ENCODE data around the gene LAYN. TPM values are rescaled to one million over a fixed set of nuclear protein-coding genes. Genes with fewer than 3 reads are reported as not detected.
A peak's percentile ranks its signal among the peaks of the same experiment; 100 is the strongest.

The LAYN gene
- total RNA-seq, 4 donors from 2014 or later, result 5.6 to 19.7 (median 10.3) TPM

DNA sequence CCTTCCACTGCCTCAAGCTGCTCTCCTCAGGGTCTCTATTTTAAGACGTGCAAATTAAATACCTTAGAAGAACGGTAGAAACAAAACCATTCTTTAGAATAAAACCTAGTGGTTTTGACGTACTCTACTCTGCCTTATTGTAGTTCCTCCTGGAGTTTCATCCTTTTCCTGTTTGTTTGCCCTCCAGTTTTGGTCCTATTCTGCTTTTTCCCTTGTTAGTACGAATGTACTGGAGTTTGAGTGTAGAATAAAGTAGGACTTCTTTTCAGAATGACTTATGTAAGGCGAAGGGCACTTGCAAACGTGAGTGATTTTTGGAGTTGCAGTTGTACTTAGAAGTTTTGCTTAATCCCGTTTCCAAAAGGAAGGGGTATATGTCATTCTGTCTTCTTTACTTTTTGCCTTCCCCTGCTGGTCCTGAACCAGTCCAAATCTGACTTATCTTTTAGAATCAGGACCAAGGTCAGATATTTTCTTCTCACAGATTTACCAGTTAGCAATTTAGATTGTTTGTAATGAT, 63.2 kb downstream of the LAYN start:
- peaks cover 6 to 35% (median 17%) of the 10 kb centered on the region in 4 donors for H3K4me1 ChIP-seq
- intact Hi-C loops (cut with DNase I; ENCODE audit: low total_unique reads) (no loop called here), in situ Hi-C loops (cut with MboI; ENCODE audit: low pct_ligation_motif_present in 1 of 4, low pct_unique_long_range_greater_than_20kb in 1 of 4, low sequenced_read_pairs in 3 of 4) (loop anchor here in 3 of 4 donors (5.0 to 25.0 kb wide), 3 partner anchors 161 to 484 kb away; partner anchors contain the start of genes PPP2R1B (in 1 of the 3), SDHD (in 1 of the 3) and TIMM8B (in 1 of the 3))
- H3K27ac ChIP-seq, result peak overlapping the region; percentile 94 to 98 (median 97)
- H3K4me3 ChIP-seq, result peak overlapping the region; percentile 73 to 85 (median 78)
- no peak for DNase-seq
- WGBS, 2 donors (ENCODE audit: low coverage in 1 of 2), result 9 to 13% methylated on average over 7 of the region's 7 CpGs
- no peak for TF ChIP-seq POLR2AphosphoS5 (IDR thresholded peaks at IDR 0.05)
- TF ChIP-seq, protein P1, sequence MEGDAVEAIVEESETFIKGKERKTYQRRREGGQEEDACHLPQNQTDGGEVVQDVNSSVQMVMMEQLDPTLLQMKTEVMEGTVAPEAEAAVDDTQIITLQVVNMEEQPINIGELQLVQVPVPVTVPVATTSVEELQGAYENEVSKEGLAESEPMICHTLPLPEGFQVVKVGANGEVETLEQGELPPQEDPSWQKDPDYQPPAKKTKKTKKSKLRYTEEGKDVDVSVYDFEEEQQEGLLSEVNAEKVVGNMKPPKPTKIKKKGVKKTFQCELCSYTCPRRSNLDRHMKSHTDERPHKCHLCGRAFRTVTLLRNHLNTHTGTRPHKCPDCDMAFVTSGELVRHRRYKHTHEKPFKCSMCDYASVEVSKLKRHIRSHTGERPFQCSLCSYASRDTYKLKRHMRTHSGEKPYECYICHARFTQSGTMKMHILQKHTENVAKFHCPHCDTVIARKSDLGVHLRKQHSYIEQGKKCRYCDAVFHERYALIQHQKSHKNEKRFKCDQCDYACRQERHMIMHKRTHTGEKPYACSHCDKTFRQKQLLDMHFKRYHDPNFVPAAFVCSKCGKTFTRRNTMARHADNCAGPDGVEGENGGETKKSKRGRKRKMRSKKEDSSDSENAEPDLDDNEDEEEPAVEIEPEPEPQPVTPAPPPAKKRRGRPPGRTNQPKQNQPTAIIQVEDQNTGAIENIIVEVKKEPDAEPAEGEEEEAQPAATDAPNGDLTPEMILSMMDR (IDR thresholded peaks at IDR 0.05), result no peak
- TF ChIP-seq POLR2A (IDR thresholded peaks at IDR 0.05), result no peak
- TF ChIP-seq EP300 (IDR thresholded peaks at IDR 0.05; ENCODE audit: low read depth), result no peak
- no peaks in the 10 kb centered on the region for H3K27me3 ChIP-seq
- H3K36me3 ChIP-seq, result no peaks in the 10 kb centered on the region
- H3K9me3 ChIP-seq, result no peaks in the 10 kb centered on the region

DNA sequence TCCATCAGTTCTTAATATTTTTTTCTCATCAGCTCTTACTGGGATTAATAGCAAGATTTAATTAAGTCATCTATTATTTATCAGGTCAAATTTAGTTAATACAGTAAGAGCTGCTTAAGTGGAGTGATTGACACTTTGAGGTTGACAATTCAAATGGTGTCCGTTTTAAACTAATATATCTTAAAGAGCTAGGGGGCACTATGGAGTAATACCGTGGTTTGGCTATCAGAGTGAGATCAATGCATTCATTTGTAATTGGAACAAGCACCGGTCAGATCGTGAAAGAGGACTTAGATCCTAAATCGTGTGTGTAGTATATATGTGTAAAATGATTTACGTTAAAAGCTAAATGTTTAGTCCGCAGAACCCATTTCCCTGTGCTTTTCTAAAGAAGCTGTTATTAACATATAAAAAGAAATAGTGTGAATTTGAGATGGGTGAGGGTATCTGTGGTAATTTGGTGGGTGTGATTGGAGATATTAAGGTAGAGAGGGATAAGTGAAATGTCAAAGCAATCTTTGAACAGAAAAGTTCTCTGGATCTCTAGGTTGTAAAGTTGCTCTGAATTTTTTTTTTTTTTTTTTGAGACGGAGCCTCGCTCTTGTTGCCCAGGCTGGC, 64.0 kb downstream of the LAYN start:
- TF ChIP-seq, protein P1 (IDR thresholded peaks at IDR 0.05), result peak; percentile 51 to 68 (median 66)
- TF ChIP-seq POLR2A (IDR thresholded peaks at IDR 0.05), result no peak
- no peak for TF ChIP-seq EP300 (IDR thresholded peaks at IDR 0.05; ENCODE audit: low read depth)
- TF ChIP-seq POLR2AphosphoS5 (IDR thresholded peaks at IDR 0.05), result no peak
- H3K36me3 ChIP-seq, result no peaks in the 10 kb centered on the region
- H3K27me3 ChIP-seq, result no peaks in the 10 kb centered on the region
- in situ Hi-C loops (cut with MboI; ENCODE audit: low pct_ligation_motif_present in 1 of 4, low pct_unique_long_range_greater_than_20kb in 1 of 4, low sequenced_read_pairs in 3 of 4) (loop anchor here in 3 of 4 donors (5.0 to 25.0 kb wide), 3 partner anchors 160 to 483 kb away; partner anchors contain the start of genes PPP2R1B (in 1 of the 3), SDHD (in 1 of the 3) and TIMM8B (in 1 of the 3)), intact Hi-C loops (cut with DNase I; ENCODE audit: low total_unique reads) (no loop called here)
- no peaks in the 10 kb centered on the region for H3K9me3 ChIP-seq
- no peak for DNase-seq
- peaks cover 6 to 35% (median 17%) of the 10 kb centered on the region in 4 donors for H3K4me1 ChIP-seq
- WGBS, 2 donors (ENCODE audit: low coverage in 1 of 2), result 30 to 33% methylated on average over 9 of the region's 9 CpGs
- peak overlapping the region in 1 of 4 donors; percentile 81 for H3K4me3 ChIP-seq
- H3K27ac ChIP-seq, result peak overlapping the region in 3 of 4 donors; percentile 94 to 98 (median 96)

DNA sequence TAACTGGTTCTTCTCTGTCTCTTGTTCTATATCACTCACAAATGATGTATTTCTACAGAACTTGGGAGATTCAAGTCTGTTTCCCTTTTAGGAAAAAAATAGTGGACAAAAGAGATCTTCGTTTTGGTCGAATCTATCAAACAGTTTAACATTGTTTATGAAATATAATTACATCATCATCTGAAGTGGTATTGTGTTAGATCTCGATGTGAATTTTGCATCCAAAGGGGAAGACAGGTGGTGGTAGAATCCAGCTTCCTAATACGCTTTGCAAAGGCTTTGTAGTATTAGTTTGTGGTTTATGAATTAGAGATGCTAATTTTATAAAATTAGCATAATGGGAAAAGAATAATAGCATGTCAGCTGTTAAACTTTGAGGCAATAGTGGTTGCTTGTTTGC, 65.2 kb downstream of the LAYN start:
- in situ Hi-C loops (cut with MboI; ENCODE audit: low pct_ligation_motif_present in 1 of 4, low pct_unique_long_range_greater_than_20kb in 1 of 4, low sequenced_read_pairs in 3 of 4) (loop anchor here in 2 of 4 donors (10.0 to 25.0 kb wide), 2 partner anchors 159 to 482 kb away; partner anchors contain the start of genes PPP2R1B (in 1 of the 2), SDHD (in 1 of the 2) and TIMM8B (in 1 of the 2)), intact Hi-C loops (cut with DNase I; ENCODE audit: low total_unique reads) (no loop called here)
- no peaks in the 10 kb centered on the region for H3K27me3 ChIP-seq
- WGBS, 2 donors (ENCODE audit: low coverage in 1 of 2), result 61 to 76% methylated on average over 4 of the region's 4 CpGs
- peaks cover 6 to 35% (median 17%) of the 10 kb centered on the region in 4 donors for H3K4me1 ChIP-seq
- H3K27ac ChIP-seq, result no peak overlapping the region
- TF ChIP-seq EP300 (IDR thresholded peaks at IDR 0.05; ENCODE audit: low read depth) (no peak), POLR2AphosphoS5 (IDR thresholded peaks at IDR 0.05) (no peak), POLR2A (IDR thresholded peaks at IDR 0.05) (no peak)
- TF ChIP-seq, protein P1 (IDR thresholded peaks at IDR 0.05), result no peak
- H3K9me3 ChIP-seq, result no peaks in the 10 kb centered on the region
- no peaks in the 10 kb centered on the region for H3K36me3 ChIP-seq
- DNase-seq, result no peak
- no peak overlapping the region for H3K4me3 ChIP-seq

DNA sequence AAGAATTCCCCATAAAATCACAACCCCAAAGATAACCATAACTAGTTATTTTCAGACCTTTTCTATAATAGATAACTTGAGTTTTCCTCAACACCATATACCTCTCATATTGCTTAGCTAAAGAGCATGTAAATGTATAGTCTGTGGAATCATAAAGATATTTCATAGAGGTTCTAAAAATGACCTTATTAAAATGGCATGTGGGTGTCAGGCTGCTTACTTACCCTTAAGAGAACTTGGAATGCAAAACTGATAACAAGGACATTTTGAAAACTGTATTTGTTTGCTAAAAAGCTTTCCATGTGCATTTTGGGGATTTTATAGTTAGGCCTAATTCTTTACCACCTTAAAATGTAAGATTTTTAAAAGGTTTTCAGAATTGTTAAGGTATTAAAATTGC, 66.5 kb downstream of the LAYN start:
- Histone ChIP-seq H3K4me3 (no peak overlapping the region), H3K36me3 (no peaks in the 10 kb centered on the region), H3K27ac (no peak overlapping the region), H3K27me3 (no peaks in the 10 kb centered on the region), H3K4me1 (peaks cover 6 to 33% (median 15%) of the 10 kb centered on the region in 4 donors), H3K9me3 (no peaks in the 10 kb centered on the region)
- no peak for DNase-seq
- in situ Hi-C loops (cut with MboI; ENCODE audit: low pct_ligation_motif_present in 1 of 4, low pct_unique_long_range_greater_than_20kb in 1 of 4, low sequenced_read_pairs in 3 of 4) (loop anchor here in 2 of 4 donors (10.0 to 25.0 kb wide), 2 partner anchors 158 to 480 kb away; partner anchors contain the start of genes PPP2R1B (in 1 of the 2), SDHD (in 1 of the 2) and TIMM8B (in 1 of the 2)), intact Hi-C loops (cut with DNase I; ENCODE audit: low total_unique reads) (no loop called here)
- TF ChIP-seq POLR2A (IDR thresholded peaks at IDR 0.05) (no peak), EP300 (IDR thresholded peaks at IDR 0.05; ENCODE audit: low read depth) (no peak), POLR2AphosphoS5 (IDR thresholded peaks at IDR 0.05) (no peak)
- TF ChIP-seq, protein P1 (IDR thresholded peaks at IDR 0.05), result no peak
